ENCODE measurements around the gene FAM13B.
A peak's percentile ranks its signal among the peaks of the same experiment; 100 is the strongest.
"Not testable (repeated sequence)": the region's sequence is repeated elsewhere in the genome, so short reads cannot be mapped to it uniquely, and the experiment has no call there.

Gene FAM13B

DNA sequence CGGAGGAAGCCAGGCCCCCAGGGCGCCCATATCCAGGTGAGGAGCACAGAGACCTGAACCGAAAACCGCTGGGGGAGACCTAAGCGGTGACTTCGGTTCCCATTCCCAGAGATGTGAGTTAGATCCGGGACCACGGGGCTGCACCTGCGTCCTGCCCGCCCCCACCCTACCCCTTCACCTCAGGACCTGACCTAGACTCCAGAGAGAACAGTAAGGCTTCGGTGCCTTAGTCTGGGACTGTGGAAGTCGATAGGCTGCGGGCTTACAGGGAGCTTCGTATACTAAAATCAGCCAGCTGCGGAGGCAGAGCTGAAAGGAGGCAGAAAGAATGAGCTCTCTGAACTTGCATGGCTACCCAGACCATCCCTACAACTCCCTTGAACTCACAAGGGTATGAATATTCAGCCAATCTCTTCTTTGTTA, 518 bp upstream of the FAM13B start:
- no peak for DNase-seq

DNA sequence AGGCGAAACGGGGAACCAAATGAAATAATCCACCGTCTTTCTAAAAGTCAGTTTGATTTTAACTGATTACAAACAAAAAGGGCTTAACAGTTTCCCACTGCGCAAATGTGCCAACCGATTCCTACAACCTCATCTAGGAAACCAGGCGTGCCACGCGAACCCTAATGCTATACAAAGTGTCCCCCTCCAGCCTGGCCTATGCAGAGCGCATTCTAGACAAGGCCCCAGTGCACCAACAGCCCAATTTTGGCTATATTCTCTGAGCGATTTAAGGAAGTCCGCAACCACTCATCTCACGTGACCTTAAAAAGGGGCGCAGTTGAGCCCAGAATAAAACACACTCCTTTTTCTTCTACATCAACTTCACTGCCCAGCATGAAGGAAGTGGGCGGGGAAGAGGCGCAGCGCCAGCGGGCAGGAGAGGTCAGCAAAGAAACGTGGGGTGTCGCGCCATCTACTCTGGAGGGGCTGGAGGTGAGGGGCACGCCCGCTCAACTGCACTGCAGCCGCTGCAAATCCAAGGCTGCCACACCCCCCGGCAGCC, 779 bp downstream of the FAM13B start:
- DNase-seq, result peak; percentile 78

DNA sequence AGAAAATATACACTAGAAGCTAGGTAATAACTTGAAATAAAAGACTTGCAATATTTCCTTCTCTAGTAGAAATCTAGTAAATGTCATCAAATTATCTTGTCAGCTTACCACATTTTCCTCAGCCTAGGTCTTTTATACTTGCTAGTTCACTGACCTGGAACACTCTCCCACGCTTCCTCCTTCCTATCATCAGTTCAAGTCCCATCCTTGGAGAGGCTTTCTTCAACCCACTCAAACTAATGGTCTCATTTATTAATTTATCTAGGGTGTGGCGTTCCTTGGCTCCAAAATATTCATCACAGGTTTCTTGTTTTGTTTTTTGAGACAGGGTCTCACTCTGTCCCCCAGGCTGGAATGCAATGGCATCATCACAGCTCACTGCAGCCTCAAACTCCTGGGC, 2.9 kb downstream of the FAM13B start:
- no peak for DNase-seq

GRCh38 chr5:138029501-138029900, 3.4 kb downstream of the FAM13B start:
- DNase-seq, result no peak

DNA sequence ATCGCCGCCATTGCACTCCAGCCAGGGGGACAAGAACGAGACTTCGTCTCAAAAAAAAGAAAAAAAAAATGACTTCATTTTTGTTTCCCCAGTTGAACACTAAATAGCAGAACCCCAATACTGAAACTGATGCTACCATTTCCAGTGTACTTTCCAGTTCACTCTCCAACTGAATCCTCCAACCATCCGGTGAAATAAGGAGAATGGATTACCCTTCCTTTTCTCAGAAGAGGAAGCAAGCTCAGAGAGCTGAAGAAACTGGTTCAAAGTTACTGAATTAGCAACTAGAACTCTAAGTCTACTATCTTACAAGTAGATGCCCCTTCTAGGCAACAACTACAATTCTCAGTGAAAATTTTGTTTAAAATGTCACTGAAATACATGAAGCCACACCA, 3.9 kb downstream of the FAM13B start:
- no peak for DNase-seq

- not testable (repeated sequence) for DNase-seq
Measured at GRCh38 chr5:138028262-138028970, 4.5 kb downstream of the FAM13B start.

DNA sequence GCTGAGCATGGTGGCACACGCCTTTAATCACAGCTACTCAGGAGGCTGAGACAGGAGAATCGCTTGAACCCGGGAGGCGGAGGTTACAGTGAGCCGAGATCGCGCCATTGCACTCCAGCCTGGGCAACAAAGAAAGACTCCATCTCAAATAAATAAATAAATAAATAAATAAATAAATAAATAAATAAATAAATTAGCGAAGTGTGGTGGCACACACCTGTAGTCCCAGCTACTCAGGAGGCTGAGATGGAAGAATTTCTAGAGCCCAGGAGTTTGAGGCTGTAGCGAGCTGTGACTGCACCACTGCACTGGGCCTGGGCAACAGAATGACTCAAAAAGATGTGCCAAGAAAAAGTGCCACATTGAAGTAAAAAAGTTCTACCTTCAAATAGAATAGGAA, 6.1 kb downstream of the FAM13B start:
- DNase-seq, result not testable (repeated sequence)

- no peak for DNase-seq
Measured at GRCh38 chr5:138025285-138025684, 7.6 kb downstream of the FAM13B start.

DNA sequence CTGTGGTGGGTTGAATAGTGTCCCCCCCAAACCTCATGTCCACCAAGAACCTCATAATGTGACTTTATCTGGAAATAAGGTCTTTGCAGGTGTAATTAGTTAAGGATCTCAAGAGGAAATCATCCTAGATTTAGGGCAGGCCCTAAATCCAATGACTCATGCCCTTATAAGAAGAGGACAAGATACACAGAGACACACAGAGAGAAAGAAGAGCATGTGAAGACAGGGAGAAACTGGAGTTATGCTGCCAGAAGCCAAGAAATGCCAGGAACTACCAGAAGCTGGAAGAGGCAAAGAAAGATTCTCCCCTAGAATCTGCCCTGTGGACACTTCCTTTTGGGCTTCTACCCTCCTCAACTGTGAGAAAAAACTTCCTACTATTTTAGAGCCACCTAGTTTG, 8.8 kb downstream of the FAM13B start:
- DNase-seq, result no peak

- DNase-seq, result no peak
Measured at GRCh38 chr5:138022912-138023311, 10.0 kb downstream of the FAM13B start.

GRCh38 chr5:138021771-138022170, 11.1 kb downstream of the FAM13B start:
- no peak for DNase-seq

DNA sequence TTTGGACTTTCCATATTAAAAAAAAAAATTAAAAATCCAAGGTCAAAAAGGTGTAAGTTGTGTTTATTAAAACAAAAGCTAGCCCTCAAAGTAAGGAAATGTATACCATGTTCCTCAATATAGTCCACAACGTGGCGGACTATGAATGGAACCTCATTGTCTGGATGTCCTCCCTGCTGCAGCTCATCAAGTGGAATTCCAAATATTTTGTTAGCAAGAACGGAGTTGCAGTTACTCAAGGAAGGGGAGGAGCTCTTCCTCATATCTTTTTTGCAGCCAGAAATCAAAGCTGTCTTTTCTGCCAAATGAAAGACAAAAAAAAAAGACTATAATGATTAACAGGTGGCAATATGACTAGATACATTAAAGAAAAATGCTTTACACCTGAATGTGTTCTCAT, 14.0 kb downstream of the FAM13B start:
- DNase-seq, result no peak

- DNase-seq, result no peak
Measured at GRCh38 chr5:138015916-138016315, 17.0 kb downstream of the FAM13B start.

DNA sequence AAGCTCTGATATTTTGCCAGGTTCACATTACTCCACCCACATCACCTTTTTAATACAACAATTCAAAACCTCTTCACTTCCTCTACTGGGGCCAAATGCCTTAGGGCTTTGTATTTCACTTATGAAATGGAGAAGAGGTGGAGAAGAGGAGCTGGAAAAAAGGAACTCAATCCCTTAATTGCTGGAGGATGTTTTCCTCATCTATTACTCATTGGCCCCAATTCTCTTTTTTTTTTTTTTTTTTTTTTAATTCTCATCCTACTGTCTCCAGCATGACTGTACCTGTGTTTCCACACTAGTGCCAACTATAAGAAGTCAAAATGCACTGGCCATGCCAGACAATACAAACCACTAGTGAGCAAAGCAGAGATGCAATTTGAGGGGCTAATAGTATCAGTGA, 20.9 kb downstream of the FAM13B start:
- no peak for DNase-seq

DNA sequence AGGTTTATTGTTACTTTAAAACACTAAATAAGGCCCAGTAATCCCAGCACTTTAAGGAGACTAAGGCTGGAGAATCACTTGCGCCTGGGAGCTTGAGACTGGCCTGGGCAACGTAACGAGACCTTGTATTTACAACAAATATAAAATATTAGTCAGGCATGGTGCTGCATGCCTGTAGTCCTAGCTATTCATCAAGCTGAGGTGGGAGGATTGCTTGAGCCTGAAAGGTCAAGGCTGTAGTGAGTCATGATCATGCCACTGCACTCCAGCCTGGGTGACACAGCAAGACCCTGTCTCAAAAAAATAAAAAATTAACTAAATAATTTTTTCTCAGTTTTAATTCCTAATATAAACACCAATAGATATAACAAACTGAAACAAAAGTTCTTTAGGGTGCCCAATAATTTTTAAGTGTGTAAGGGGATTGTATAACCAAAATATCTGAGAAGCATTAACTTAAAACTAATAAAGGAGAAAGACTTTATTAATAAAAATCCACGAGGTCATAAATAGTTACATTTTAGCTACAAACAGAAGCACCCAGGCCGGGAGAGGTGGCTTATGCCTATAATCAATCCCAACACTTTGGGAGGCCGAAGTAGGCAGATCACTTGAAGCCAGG, 32.7 kb downstream of the FAM13B start:
- no peak for DNase-seq

GRCh38 chr5:137997726-137998213, 35.1 kb downstream of the FAM13B start:
- no peak for DNase-seq

- no peak for DNase-seq
Measured at GRCh38 chr5:137995749-137996128, 37.1 kb downstream of the FAM13B start.

GRCh38 chr5:137995077-137995748, 37.7 kb downstream of the FAM13B start:
- no peak for DNase-seq

DNA sequence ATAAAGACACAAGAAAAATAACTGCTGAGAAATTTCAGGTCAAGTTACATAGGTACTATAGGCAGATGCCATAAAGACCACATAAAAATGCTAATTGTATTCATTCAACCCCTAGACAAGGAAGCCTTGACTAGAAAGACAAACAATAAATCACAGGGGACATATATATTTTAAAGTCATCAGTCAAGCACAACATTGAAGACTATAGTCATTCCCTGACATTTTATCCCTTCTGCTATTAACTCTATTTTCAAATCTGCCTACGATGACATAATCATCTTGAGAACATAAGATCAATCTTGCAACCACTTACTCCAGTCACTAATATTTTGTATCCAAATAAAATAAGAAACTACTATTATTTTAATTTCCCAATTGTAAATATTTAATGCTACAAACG, 38.3 kb downstream of the FAM13B start:
- DNase-seq, result no peak

DNA sequence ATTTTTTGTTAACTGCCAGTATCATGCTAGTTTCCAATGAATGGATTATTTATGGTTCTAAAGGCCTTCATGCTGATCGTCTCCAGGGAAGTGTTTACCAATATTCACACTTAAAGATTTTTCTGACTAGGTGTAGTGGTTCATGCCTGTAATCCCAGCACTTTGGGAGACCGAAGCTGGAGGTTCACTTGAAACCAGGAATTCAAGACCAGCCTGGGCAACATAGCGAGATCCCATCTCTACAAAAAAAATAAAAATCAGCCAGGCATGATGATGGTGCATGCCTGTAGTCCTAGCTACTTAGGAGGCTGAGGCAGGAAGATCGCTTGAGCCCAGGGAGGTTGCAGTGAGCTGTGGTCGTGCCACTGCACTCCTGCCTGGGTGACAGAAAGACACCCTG, 43.5 kb downstream of the FAM13B start:
- no peak for DNase-seq

DNA sequence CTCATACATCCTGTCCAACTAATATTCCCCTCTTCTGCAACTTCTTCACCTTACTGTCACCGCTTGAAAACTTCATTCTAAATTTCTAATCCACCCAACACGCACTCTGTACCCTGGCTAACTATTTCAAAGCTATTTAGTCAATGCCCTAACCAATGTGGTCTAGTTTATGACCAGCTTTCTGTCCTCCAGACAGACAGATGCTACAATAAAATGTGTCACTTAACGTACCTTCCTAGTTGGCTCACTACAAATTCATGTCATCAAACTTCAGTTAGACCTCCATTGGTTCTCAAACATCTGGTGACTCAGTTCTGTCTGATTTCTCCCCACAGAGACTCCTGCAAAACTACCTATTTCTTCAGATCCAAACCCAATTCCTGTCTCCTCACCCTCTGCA, 57.7 kb downstream of the FAM13B start:
- no peak for DNase-seq

DNA sequence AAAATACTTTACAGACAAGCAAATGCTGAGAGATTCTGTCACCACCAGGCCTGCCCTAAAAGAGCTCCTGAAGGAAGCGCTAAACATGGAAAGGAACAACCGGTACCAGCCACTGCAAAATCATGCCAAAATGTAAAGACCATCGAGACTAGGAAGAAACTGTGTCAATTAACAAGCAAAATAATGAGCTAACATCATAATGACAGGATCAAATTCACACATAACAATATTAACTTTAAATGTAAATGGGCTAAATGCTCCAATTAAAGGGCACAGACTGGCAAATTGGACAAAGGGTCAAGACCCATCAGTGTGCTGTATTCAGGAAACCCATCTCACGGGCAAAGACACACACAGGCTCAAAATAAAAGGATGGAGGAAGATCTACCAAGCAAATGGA, 62.5 kb downstream of the FAM13B start:
- not testable (repeated sequence) for DNase-seq

DNA sequence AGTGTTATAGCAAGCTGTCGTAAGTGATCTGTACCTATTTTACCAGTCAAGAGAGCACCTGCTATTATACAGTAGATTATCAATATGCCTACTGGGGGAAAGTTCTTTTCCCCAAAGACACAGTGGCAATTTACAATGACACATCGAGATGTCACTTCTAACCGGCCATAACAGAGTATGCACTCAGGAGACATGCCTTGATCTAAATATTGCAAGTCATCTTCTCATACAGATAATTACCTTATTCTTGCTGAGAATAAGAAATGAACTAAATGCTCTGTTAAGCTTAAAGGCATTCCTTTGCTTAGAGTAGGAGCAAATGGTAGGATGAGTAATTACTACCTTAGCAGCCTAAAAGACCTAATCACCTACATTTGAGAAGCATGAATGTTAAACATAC, 72.1 kb downstream of the FAM13B start:
- no peak for DNase-seq

DNA sequence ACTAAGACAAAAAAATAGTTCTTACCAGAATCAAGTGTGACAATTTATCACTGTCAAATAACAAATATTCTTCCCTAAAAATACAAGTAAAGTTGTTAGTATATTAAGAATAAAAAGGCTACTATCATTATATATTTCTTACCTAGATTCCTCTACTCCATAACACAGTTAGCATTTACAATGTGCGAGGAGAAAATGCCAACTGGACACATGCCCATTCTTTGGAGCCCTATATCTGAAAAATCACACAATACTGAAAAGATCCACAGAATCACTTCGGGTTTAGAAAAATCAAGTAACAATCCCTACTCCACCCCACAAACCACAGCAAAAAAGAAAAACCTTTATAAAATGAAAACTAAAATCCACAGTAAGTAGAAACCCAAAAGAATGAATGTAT, 72.7 kb downstream of the FAM13B start:
- no peak for DNase-seq

All from CD4-positive, alpha-beta T cell treated with Interleukin-17A for 1 hour (primary cell).